K562 (cell line): ENCODE results near the gene BOLA1. TPM values are rescaled to one million over a fixed set of nuclear protein-coding genes. Genes with fewer than 3 reads are reported as not detected.
A peak's percentile ranks its signal among the peaks of the same experiment; 100 is the strongest.

Experiments
- AFF1 ChIP-seq, 2 experiments: fragments of 450-650 bp; IDR thresholded peaks; 2 replicates each; pipeline ENCODE4 v1.6.1; 2018; ENCODE audit warnings: mild to moderate bottlenecking in 2 of 2, low read depth in 1 of 2; ENCODE audit not compliant: partially characterized antibody in 2 of 2
- ATF3 ChIP-seq, 2 experiments: fragments of 450-650 bp in 1 of 2; sonication (generic) in 1 of 2; formaldehyde crosslinking in 1 of 2; IDR thresholded peaks in 1 of 2; conservative IDR thresholded peaks in 1 of 2; 2 replicates each; pipeline versions ENCODE4 v1.6.1 to v1.8.1; 2016 to 2023; ENCODE audit warnings: mild to moderate bottlenecking in 2 of 2, moderate library complexity in 2 of 2, inconsistent platforms in 1 of 2, missing genetic modification reagents in 1 of 2
- BDP1 ChIP-seq: IDR thresholded peaks from 3 replicates; pipeline ENCODE4 v1.6.1; 2011; ENCODE audit not compliant: insufficient read length, insufficient read depth
- EP300 ChIP-seq: IDR thresholded peaks from 2 replicates; pipeline ENCODE4 v1.6.1; 2012; ENCODE audit warnings: low read length, improper control_type of control experiment
- MLLT1 ChIP-seq, 2 experiments: fragments of 450-650 bp; IDR thresholded peaks; 2 replicates each; pipeline ENCODE4 v1.6.1; 2016
- NCOA6 ChIP-seq: fragments of 450-650 bp; IDR thresholded peaks from 2 replicates; pipeline ENCODE4 v1.6.1; 2017; ENCODE audit warnings: mild to moderate bottlenecking
- PTRF ChIP-seq: fragments of 450-650 bp; IDR thresholded peaks from 2 replicates; pipeline ENCODE4 v1.6.1; 2016; ENCODE audit warnings: mild to moderate bottlenecking, missing genetic modification characterization, missing compliant biosample characterization
- SNAPC5 ChIP-seq: fragments of 250-450 bp; sonication (Bioruptor Pico); IDR thresholded peaks from 2 replicates; pipeline ENCODE4 v1.8.0; 2021; ENCODE audit warnings: moderate library complexity, mild to moderate bottlenecking, inconsistent platforms
- XRCC4 ChIP-seq: IDR thresholded peaks from one replicate; pipeline ENCODE4 v1.6.1; 2011; ENCODE audit not compliant: insufficient read depth, insufficient read length; ENCODE audit errors: extremely low read depth
- ZEB2 ChIP-seq: fragments of 450-650 bp; IDR thresholded peaks from 2 replicates; pipeline ENCODE4 v1.6.1; 2016
- ZFP36 ChIP-seq: fragments of 150-350 bp; IDR thresholded peaks from 2 replicates; pipeline ENCODE4 v1.6.1; 2018; ENCODE audit warnings: low read length, low read depth; ENCODE audit not compliant: partially characterized antibody
- ZKSCAN1 ChIP-seq: fragments of 150-350 bp; IDR thresholded peaks from 2 replicates; pipeline ENCODE4 v1.6.1; 2016; ENCODE audit warnings: low read depth, low read length
- ZNF592 ChIP-seq: fragments of 450-650 bp; IDR thresholded peaks from 2 replicates; pipeline ENCODE4 v1.6.1; 2017; ENCODE audit warnings: antibody characterized with exemption, mild to moderate bottlenecking
- polyA plus RNA-seq, 8 experiments: library from polyadenylated mRNA; depleted of rRNA in 4 of 8; stranded (reverse) in 5 of 8; unstranded in 3 of 8; fragments of >200 nt; fragmentation: Nextera tagmentation in 2 of 8; fragmentation: Illumina TruSeq in 1 of 8; extraction: Ambion mirVana in 2 of 8; extraction: Trizol in 1 of 8; gene quantifications; 2 replicates each; pipeline versions ENCODE4 v1.2.1 to v1.2.3, GENCODE V29; 2011 to 2014; ENCODE audit warnings: inconsistent platforms in 1 of 8, missing spikeins in 1 of 8
- total RNA-seq, 7 experiments: library from RNA; depleted of rRNA in 6 of 7; stranded (reverse); fragments of >200 nt in 6 of 7; fragmentation: Illumina TruSeq in 2 of 7; extraction: Trizol in 2 of 7; gene quantifications; 2 replicates each; pipeline versions ENCODE4 v1.2.1 to v1.2.3, GENCODE V29; 2011 to 2021; ENCODE audit warnings: low replicate concordance in 1 of 7

BOLA1 gene
- total and polyA plus RNA-seq, 9 of the 15 experiments (the other 6 are each of a cell fraction or from before 2014, with no cell fraction given) = 0.18 to 1.2 (median 0.40) TPM; not detected in 2

- TF ChIP-seq MLLT1 (IDR thresholded peaks at IDR 0.05) (no peak), NCOA6 (no peak), SNAPC5 (CRISPR knock-in tag) (no peak), ATF3 (IDR thresholded peaks at IDR 0.05) (peak; percentile 77), ATF3 (CRISPR knock-in tag; conservative IDR thresholded peaks at IDR 0.05) (no peak), EP300 (peak; percentile 15; the same call in 1 of the 2 replicates), ZFP36 (peak; percentile 17), PTRF (no peak), XRCC4 (no peak), ZKSCAN1 (0 out of 2 replicates have a peak, but pooled peaks have one; percentile 38), BDP1 (no peak), ZEB2 (peak; percentile 59), AFF1 (IDR thresholded peaks at IDR 0.05; ENCODE audit: low read depth in 1 of 2, partially characterized antibody in 2 of 2) (peak in 1 of 2 experiments; percentile 31), ZNF592 (peak; percentile 41; the same call in 1 of the 2 replicates)
Observed at GRCh38 chr1:149906570-149907075, 7.3 kb downstream of the BOLA1 start (continued).
